HG03521 (cell line): Measurements from ENCODE around the gene FGGY.
A peak's percentile ranks its signal among the peaks of the same experiment; 100 is the strongest.

Experiments used
- ATAC-seq: cut with Tn5 transposase; IDR thresholded peaks from one replicate; pipeline ENCODE4 v1.9.1; 2021; ENCODE audit warnings: mild to moderate bottlenecking, moderate library complexity; ENCODE audit not compliant: unreplicated experiment

The FGGY gene

GRCh38 chr1:59314776-59315528, 18.1 kb downstream of the FGGY start:
- no peak for ATAC-seq

GRCh38 chr1:59315529-59316463, 18.9 kb downstream of the FGGY start:
- ATAC-seq: no peak

- no peak for ATAC-seq
Observed at GRCh38 chr1:59316497-59317128, 19.7 kb downstream of the FGGY start.

DNA sequence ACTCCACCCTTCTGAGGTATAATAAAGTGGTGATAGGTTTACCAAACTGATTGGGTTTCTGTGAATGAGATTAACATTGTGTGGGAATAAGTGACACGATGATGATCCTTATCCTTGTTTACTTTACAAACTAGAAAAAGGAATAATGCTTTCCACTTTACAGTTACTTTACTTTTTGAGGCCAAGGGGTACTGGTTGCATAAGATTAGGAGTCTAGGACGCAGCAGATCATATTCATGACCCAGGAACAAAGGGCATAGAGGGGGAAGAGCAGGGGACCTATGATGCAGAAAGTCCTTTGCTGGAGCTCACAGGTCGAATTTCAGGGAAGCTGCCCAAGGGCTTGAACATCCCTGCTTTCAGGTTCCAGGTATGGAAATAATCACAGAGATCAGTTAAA, 20.4 kb downstream of the FGGY start:
- no peak for ATAC-seq

DNA sequence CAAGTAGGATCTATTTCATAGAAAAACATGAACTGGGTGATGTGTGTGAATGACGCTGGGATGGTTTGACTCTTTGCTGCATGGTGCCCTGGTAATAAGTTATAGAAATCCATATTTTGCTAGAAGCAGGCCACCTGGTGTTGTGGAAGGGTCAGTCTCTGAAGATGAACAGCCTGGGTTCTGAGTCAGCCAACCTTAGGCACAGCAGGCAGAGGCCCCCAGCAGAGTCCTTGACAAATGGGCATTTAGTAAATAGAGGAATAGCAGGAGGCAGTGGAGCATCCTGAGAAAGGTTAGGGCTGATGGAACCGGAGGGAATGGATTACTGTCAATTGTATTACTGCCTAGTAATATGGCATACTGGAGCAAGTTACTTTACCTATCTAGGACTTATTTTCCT, 20.9 kb downstream of the FGGY start:
- ATAC-seq: no peak

DNA sequence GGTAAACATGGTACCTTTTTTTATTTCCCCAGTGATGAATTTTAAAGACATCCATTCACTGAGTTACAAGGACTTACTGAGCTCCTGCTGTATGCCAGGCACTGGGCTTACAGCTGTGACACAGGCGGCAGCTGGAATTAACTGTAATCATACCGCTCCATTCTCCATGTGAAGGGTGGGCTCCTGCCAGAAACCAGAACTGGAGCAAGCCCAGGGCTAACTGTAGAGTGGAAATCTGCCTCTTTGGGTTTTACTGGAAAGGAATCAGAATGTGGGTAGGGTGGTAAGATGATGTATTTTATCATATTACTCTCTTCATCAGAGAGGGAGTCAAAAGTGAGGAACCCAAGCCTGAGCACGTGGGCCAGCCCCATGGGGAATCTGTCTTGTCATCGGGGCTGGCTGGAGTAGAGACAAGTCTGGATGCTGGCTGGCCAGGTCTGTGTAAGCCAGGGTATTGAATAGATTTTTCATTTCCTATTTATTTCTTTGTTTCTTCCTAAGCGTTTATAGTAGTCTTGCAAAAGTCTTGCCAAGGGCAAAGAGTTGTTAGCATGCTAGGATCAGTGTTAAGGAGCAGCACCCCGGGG, 21.5 kb downstream of the FGGY start:
- no peak for ATAC-seq

DNA sequence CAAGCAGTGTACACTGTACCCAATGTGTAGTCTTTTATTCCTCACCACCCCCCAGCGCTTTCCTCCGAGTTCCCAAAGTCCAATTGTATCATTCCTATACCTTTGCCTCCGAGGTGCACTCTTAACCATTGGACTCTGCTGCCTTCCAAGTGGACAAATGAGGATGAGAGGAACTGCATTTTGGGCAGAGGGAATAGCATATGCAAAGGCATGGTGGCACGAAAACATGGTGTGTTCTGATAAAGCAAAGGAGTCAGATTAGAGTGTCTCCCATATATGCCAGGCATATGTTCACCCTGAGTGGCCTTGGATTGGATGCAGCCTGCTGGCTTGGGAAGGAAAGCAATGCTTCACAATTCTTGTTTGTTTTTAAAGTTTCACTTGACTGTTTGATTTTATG, 25.5 kb downstream of the FGGY start:
- ATAC-seq: no peak

DNA sequence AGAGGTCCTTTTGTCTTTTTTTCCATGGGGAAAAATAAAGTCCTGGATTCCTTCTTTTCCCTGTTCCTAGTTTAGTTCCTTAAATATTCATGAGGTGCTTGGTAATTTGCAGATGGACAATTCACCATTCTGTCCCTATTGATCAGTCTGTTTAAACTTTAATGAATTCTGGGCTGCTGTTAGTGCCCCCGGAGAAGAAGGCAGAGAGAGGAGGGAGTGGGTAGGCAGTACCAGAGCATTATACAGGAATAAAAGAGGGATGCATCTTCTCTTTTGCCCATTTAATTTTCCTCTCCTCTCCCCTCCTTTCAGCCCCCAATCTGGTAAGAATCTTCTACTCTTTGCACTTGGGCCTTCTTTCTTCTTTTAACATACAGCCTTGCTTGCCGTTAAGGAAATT, 25.9 kb downstream of the FGGY start:
- no peak for ATAC-seq

- ATAC-seq: no peak
Observed at GRCh38 chr1:59323879-59324278, 27.0 kb downstream of the FGGY start.

GRCh38 chr1:59328353-59328752, 31.5 kb downstream of the FGGY start:
- ATAC-seq: no peak

GRCh38 chr1:59329412-59330053, 32.6 kb downstream of the FGGY start:
- no peak for ATAC-seq

- no peak for ATAC-seq
Observed at GRCh38 chr1:59331686-59332620, 35.1 kb downstream of the FGGY start.

DNA sequence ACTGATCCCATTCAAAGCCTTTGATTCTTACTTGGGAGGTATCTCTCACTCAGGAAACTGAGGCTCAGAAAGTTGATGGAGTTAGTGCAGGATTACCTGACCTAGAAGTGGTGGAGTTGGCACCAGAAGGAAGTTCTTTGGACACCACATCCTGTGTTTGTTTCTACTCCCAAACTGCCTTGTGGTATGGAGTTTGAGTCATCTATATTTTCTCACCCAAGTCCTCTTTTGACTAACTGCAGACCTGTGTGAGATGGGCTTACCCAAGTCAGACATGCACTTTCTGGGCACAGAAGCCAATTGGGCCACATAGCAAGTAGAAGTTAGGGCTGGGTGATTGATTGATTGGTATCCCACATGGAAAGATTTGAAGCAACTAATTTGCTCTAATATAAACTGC, 36.1 kb downstream of the FGGY start:
- no peak for ATAC-seq

GRCh38 chr1:59333626-59334277, 36.9 kb downstream of the FGGY start:
- no peak for ATAC-seq

- ATAC-seq: peak; percentile 47
Observed at GRCh38 chr1:59340411-59341307, 43.8 kb downstream of the FGGY start.

GRCh38 chr1:59342801-59343575, 46.1 kb downstream of the FGGY start:
- ATAC-seq: no peak

- no peak for ATAC-seq
Observed at GRCh38 chr1:59343576-59343840, 46.6 kb downstream of the FGGY start.

- no peak for ATAC-seq
Observed at GRCh38 chr1:59345221-59345620, 48.3 kb downstream of the FGGY start.
